ENCODE results near the gene PTPRN2. TPM values are rescaled to one million over a fixed set of nuclear protein-coding genes. Genes with fewer than 3 reads are reported as not detected.

Gene PTPRN2
- polyA plus RNA-seq, 2 donors: 0.37 to 0.40 TPM

DNA sequence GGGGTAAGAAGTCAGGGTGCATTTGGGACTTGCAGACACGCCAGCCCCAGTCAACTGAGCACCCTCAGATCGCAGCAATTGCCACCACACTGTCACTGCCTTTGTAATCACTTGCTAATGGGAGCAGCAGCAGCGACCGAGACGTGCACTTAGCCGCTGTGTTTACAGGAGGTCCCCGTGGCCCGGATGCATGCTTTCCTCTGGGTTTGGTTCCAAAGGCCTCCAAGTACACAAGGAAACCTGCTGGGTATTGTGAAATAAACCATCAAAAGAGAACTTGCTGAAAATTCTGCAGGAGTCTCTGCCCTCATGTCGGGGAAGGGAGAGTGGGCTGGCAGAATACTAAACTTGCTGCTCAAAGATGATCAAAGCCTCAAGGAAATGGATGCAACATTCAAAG, 909.1 kb downstream of the PTPRN2 start:
- peaks cover 0 to 3% of the 10 kb centered on the region in 2 donors for H3K9me3 ChIP-seq (ENCODE audit: control insufficient read depth in 2 of 2, insufficient read depth in 1 of 2, low read depth in 1 of 2, low read length in 1 of 2)
- 51 to 53% methylated on average over 9 of the region's 9 CpGs for WGBS, 2 donors
- H3K4me1 ChIP-seq (ENCODE audit: control insufficient read depth in 2 of 2, insufficient read depth in 2 of 2, low read length in 1 of 2): no peaks in the 10 kb centered on the region
- no peak overlapping the region for H3K4me3 ChIP-seq (ENCODE audit: low read depth in 1 of 2, low read length in 2 of 2)
- H3K27me3 ChIP-seq (ENCODE audit: control insufficient read depth in 1 of 2, insufficient read depth in 2 of 2, low read length in 2 of 2): peaks cover 4 to 8% of the 10 kb centered on the region in 2 donors
- no peaks in the 10 kb centered on the region for H3K36me3 ChIP-seq (ENCODE audit: control insufficient read depth in 2 of 2, insufficient read depth in 2 of 2, low read length in 1 of 2)
- H3K27ac ChIP-seq (ENCODE audit: low read depth in 2 of 2, low read length in 1 of 2): no peak overlapping the region

- WGBS, 2 donors: 67 to 75% methylated on average over 19 of the region's 19 CpGs
- Histone ChIP-seq H3K27ac (ENCODE audit: low read depth in 2 of 2, low read length in 1 of 2) (no peak overlapping the region), H3K36me3 (ENCODE audit: control insufficient read depth in 2 of 2, insufficient read depth in 2 of 2, low read length in 1 of 2) (no peaks in the 10 kb centered on the region), H3K4me1 (ENCODE audit: control insufficient read depth in 2 of 2, insufficient read depth in 2 of 2, low read length in 1 of 2) (no peaks in the 10 kb centered on the region), H3K9me3 (ENCODE audit: control insufficient read depth in 2 of 2, insufficient read depth in 1 of 2, low read depth in 1 of 2, low read length in 1 of 2) (no peaks in the 10 kb centered on the region), H3K4me3 (ENCODE audit: low read depth in 1 of 2, low read length in 2 of 2) (no peak overlapping the region), H3K27me3 (ENCODE audit: control insufficient read depth in 1 of 2, insufficient read depth in 2 of 2, low read length in 2 of 2) (peaks cover 0 to 4% of the 10 kb centered on the region in 2 donors)
These were observed 911.0 kb downstream of the PTPRN2 start for GRCh38 chr7:157676456-157677255.

- Histone ChIP-seq H3K27ac (ENCODE audit: low read depth in 2 of 2, low read length in 1 of 2) (no peak overlapping the region), H3K36me3 (ENCODE audit: control insufficient read depth in 2 of 2, insufficient read depth in 2 of 2, low read length in 1 of 2) (no peaks in the 10 kb centered on the region), H3K4me3 (ENCODE audit: low read depth in 1 of 2, low read length in 2 of 2) (no peak overlapping the region), H3K9me3 (ENCODE audit: control insufficient read depth in 2 of 2, insufficient read depth in 1 of 2, low read depth in 1 of 2, low read length in 1 of 2) (no peaks in the 10 kb centered on the region), H3K4me1 (ENCODE audit: control insufficient read depth in 2 of 2, insufficient read depth in 2 of 2, low read length in 1 of 2) (no peaks in the 10 kb centered on the region), H3K27me3 (ENCODE audit: control insufficient read depth in 1 of 2, insufficient read depth in 2 of 2, low read length in 2 of 2) (peaks cover 0 to 4% of the 10 kb centered on the region in 2 donors)
- WGBS, 2 donors: 86 to 87% methylated on average over 11 of the region's 11 CpGs
These were observed 911.6 kb downstream of the PTPRN2 start for GRCh38 chr7:157676001-157676400.

- WGBS, 2 donors: 78 to 88% methylated on average over 21 of the region's 21 CpGs
- no peak overlapping the region for H3K4me3 ChIP-seq (ENCODE audit: low read depth in 1 of 2, low read length in 2 of 2)
- no peaks in the 10 kb centered on the region for H3K9me3 ChIP-seq (ENCODE audit: control insufficient read depth in 2 of 2, insufficient read depth in 1 of 2, low read depth in 1 of 2, low read length in 1 of 2)
- no peaks in the 10 kb centered on the region for H3K36me3 ChIP-seq (ENCODE audit: control insufficient read depth in 2 of 2, insufficient read depth in 2 of 2, low read length in 1 of 2)
- H3K27me3 ChIP-seq (ENCODE audit: control insufficient read depth in 1 of 2, insufficient read depth in 2 of 2, low read length in 2 of 2): peaks cover 0 to 4% of the 10 kb centered on the region in 2 donors
- H3K4me1 ChIP-seq (ENCODE audit: control insufficient read depth in 2 of 2, insufficient read depth in 2 of 2, low read length in 1 of 2): no peaks in the 10 kb centered on the region
- no peak overlapping the region for H3K27ac ChIP-seq (ENCODE audit: low read depth in 2 of 2, low read length in 1 of 2)
These were observed 912.1 kb downstream of the PTPRN2 start for GRCh38 chr7:157675427-157675927.

GRCh38 chr7:157674715-157675426, 912.8 kb downstream of the PTPRN2 start:
- H3K9me3 ChIP-seq (ENCODE audit: control insufficient read depth in 2 of 2, insufficient read depth in 1 of 2, low read depth in 1 of 2, low read length in 1 of 2): no peaks in the 10 kb centered on the region
- no peak overlapping the region for H3K4me3 ChIP-seq (ENCODE audit: low read depth in 1 of 2, low read length in 2 of 2)
- peaks cover 0 to 7% of the 10 kb centered on the region in 2 donors for H3K27me3 ChIP-seq (ENCODE audit: control insufficient read depth in 1 of 2, insufficient read depth in 2 of 2, low read length in 2 of 2)
- no peaks in the 10 kb centered on the region for H3K4me1 ChIP-seq (ENCODE audit: control insufficient read depth in 2 of 2, insufficient read depth in 2 of 2, low read length in 1 of 2)
- H3K27ac ChIP-seq (ENCODE audit: low read depth in 2 of 2, low read length in 1 of 2): no peak overlapping the region
- H3K36me3 ChIP-seq (ENCODE audit: control insufficient read depth in 2 of 2, insufficient read depth in 2 of 2, low read length in 1 of 2): no peaks in the 10 kb centered on the region
- 83 to 91% methylated on average over 28 to 30 of the region's 30 CpGs for WGBS, 2 donors

- Histone ChIP-seq H3K9me3 (ENCODE audit: control insufficient read depth in 2 of 2, insufficient read depth in 1 of 2, low read depth in 1 of 2, low read length in 1 of 2) (no peaks in the 10 kb centered on the region), H3K27me3 (ENCODE audit: control insufficient read depth in 1 of 2, insufficient read depth in 2 of 2, low read length in 2 of 2) (peaks cover 0 to 7% of the 10 kb centered on the region in 2 donors), H3K27ac (ENCODE audit: low read depth in 2 of 2, low read length in 1 of 2) (no peak overlapping the region), H3K36me3 (ENCODE audit: control insufficient read depth in 2 of 2, insufficient read depth in 2 of 2, low read length in 1 of 2) (no peaks in the 10 kb centered on the region), H3K4me1 (ENCODE audit: control insufficient read depth in 2 of 2, insufficient read depth in 2 of 2, low read length in 1 of 2) (no peaks in the 10 kb centered on the region), H3K4me3 (ENCODE audit: low read depth in 1 of 2, low read length in 2 of 2) (no peak overlapping the region)
- WGBS, 2 donors: 84 to 88% methylated on average over 28 of the region's 28 CpGs
These were observed 913.5 kb downstream of the PTPRN2 start for GRCh38 chr7:157674027-157674714.

DNA sequence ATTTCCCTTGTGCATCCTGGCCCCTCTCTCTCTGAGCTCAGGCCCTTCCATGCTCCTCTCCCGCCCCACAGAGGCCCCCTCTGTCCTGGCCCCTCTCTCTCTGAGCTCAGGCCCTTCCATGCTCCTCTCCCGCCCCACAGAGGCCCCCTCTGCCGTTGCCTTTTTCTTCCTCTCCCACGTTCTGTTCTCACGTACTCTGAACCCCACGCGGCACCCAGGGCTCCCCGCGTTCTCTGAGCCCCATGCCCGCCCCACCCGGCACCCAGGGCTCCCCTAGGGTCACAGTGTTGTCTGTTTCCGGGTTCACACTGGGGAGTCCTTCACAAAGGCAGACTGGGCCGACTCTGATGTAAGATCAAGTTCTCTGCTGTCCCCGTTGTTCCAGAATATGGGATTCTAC, 914.0 kb downstream of the PTPRN2 start:
- H3K4me3 ChIP-seq (ENCODE audit: low read depth in 1 of 2, low read length in 2 of 2): no peak overlapping the region
- no peaks in the 10 kb centered on the region for H3K36me3 ChIP-seq (ENCODE audit: control insufficient read depth in 2 of 2, insufficient read depth in 2 of 2, low read length in 1 of 2)
- WGBS, 2 donors: 79% methylated on average over 14 of the region's 14 CpGs
- peaks cover 0 to 9% of the 10 kb centered on the region in 2 donors for H3K27me3 ChIP-seq (ENCODE audit: control insufficient read depth in 1 of 2, insufficient read depth in 2 of 2, low read length in 2 of 2)
- no peaks in the 10 kb centered on the region for H3K4me1 ChIP-seq (ENCODE audit: control insufficient read depth in 2 of 2, insufficient read depth in 2 of 2, low read length in 1 of 2)
- no peaks in the 10 kb centered on the region for H3K9me3 ChIP-seq (ENCODE audit: control insufficient read depth in 2 of 2, insufficient read depth in 1 of 2, low read depth in 1 of 2, low read length in 1 of 2)
- H3K27ac ChIP-seq (ENCODE audit: low read depth in 2 of 2, low read length in 1 of 2): no peak overlapping the region

- Histone ChIP-seq H3K4me3 (ENCODE audit: low read depth in 1 of 2, low read length in 2 of 2) (no peak overlapping the region), H3K9me3 (ENCODE audit: control insufficient read depth in 2 of 2, insufficient read depth in 1 of 2, low read depth in 1 of 2, low read length in 1 of 2) (no peaks in the 10 kb centered on the region), H3K27me3 (ENCODE audit: control insufficient read depth in 1 of 2, insufficient read depth in 2 of 2, low read length in 2 of 2) (peaks cover 0 to 6% of the 10 kb centered on the region in 2 donors), H3K4me1 (ENCODE audit: control insufficient read depth in 2 of 2, insufficient read depth in 2 of 2, low read length in 1 of 2) (no peaks in the 10 kb centered on the region), H3K27ac (ENCODE audit: low read depth in 2 of 2, low read length in 1 of 2) (no peak overlapping the region), H3K36me3 (ENCODE audit: control insufficient read depth in 2 of 2, insufficient read depth in 2 of 2, low read length in 1 of 2) (no peaks in the 10 kb centered on the region)
- 90 to 92% methylated on average over 39 of the region's 39 CpGs for WGBS, 2 donors
These were observed 916.0 kb downstream of the PTPRN2 start for GRCh38 chr7:157671358-157672255.
